ENCODE measurements around the gene TRIP10. TPM values are rescaled to one million over a fixed set of nuclear protein-coding genes. Genes with fewer than 3 reads are reported as not detected.
A peak's percentile ranks its signal among the peaks of the same experiment; 100 is the strongest.

Gene TRIP10
- total RNA-seq, 2 donors from 2014 or later, result 37.0 to 74.2 TPM

DNA sequence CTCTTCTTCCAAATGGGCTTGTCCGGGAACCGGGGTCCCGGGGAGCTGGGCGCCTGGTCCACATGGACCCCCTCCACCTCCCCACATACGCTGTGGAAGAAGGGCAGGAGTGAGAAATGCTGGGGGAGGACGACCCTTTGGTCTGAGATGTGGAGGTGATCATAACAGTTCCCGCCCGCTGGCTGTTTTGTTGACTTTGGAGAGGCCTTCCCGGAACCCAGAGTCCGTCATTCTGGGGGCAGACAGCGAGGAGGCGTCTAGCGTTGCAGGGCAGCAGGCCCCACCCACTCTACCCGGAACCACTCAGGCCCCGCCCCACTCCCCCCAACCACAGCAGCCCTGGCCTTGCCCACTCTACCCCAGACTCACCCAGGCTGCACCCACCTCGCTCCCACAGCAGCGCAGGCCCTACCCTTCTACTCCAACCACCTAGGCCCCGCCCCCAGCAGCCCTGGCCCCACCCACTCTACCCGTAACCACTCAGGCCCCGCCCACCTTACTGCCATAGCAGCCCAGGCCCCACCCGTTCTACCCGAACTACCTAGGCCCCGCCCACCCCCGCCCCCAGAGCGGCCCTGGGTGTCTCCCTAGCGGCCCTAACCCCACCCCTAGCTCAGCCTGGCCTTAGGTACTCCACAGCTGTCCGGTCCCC lies 9.2 kb upstream of the TRIP10 start:
- intact Hi-C loops (cut with DNase I), result loop anchor here (10.0 kb wide), 1 partner anchor 195 kb away; the partner anchor contains the start of gene TNFSF9
- peak overlapping the region; percentile 6 to 32 for H3K4me3 ChIP-seq
- H3K27me3 ChIP-seq (replicated peaks; ENCODE audit: insufficient read depth), result no peaks in the 10 kb centered on the region
- TF ChIP-seq POLR2A (IDR thresholded peaks at IDR 0.05) (peak; percentile 64), POLR2AphosphoS5 (IDR thresholded peaks at IDR 0.05) (peak; percentile 71), CTCF (IDR thresholded peaks at IDR 0.05) (no peak)
- H3K27ac ChIP-seq, result peak overlapping the region; percentile 75 to 78
- peaks cover 0 to 7% of the 10 kb centered on the region in 2 donors for H3K36me3 ChIP-seq
- H3K9me3 ChIP-seq, result no peaks in the 10 kb centered on the region
- no peaks in the 10 kb centered on the region for H3K4me1 ChIP-seq (replicated peaks)
- DNase-seq (ENCODE audit: low spot score), result peak; percentile 94
- WGBS, result 55% methylated on average over 27 of the region's 27 CpGs

DNA sequence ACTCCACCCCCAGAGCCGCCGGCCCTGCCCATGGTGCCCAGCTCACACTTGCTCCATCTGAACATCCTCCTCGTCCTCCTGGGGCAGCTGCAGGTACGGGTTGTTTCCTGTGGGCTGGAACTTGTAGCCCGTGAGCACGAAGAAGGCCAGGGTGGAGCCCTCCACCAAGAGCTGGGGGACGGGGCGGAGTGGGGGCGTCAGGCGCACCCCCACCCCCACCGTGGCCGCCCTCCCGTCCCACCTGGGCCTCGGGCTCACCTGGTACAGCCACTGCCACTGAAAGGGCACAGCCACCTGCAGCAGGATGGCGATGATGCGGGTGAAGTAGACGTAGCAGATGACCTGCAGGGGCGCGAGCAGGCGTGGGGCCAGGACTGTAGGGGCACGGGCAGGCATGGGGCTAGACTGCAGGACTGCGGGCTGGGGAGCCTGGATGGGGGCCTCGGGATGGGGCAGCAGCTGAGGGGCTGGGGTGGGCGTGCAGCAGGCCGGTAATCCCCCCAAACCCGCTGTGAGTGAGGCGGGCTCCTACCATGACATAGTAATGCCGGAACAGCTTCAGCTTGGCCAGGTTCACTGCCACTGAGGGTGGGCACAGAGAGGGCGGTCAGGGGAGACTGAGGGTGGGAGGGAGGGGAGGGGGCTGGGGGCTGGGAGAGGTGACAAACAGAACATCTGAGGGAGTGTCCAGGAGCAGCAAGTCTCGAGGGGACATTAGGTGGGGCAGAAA lies 8.4 kb upstream of the TRIP10 start:
- WGBS, result 88% methylated on average over 17 of the region's 30 CpGs
- no peaks in the 10 kb centered on the region for H3K27me3 ChIP-seq (replicated peaks; ENCODE audit: insufficient read depth)
- H3K36me3 ChIP-seq, result peaks cover 0 to 7% of the 10 kb centered on the region in 2 donors
- peak overlapping the region in 1 of 2 donors; percentile 32 for H3K4me3 ChIP-seq
- peaks cover 8% of the 10 kb centered on the region for H3K4me1 ChIP-seq (replicated peaks)
- no peaks in the 10 kb centered on the region for H3K9me3 ChIP-seq
- H3K27ac ChIP-seq, result peak overlapping the region; percentile 75 to 78
- no peak for DNase-seq (ENCODE audit: low spot score)
- intact Hi-C loops (cut with DNase I), result loop anchor here (10.0 kb wide), 1 partner anchor 196 kb away; the partner anchor contains the start of gene TNFSF9
- TF ChIP-seq CTCF (IDR thresholded peaks at IDR 0.05), result no peak
- TF ChIP-seq POLR2A (IDR thresholded peaks at IDR 0.05), result no peak
- no peak for TF ChIP-seq POLR2AphosphoS5 (IDR thresholded peaks at IDR 0.05)

DNA sequence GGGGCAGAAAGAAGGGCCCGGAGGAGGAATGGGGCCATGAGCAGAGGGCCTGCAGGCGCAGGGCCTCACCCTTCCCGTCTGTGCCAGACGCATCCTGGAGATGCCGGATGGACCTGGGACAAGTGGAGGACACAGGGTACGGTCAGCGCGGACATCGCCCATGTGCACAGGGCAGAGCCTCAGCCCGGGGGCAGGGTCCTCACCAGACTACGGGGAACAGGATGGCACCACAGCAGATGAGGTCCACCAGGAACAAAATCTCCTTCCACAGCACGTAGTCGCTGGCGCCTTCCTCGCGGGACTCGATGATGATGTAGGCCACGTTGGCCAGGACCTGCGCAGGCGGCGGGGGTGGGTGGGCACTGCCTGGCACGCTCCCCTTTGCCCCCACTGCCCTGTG lies 7.7 kb upstream of the TRIP10 start:
- peaks cover 0 to 7% of the 10 kb centered on the region in 2 donors for H3K36me3 ChIP-seq
- H3K4me1 ChIP-seq (replicated peaks), result peaks cover 8% of the 10 kb centered on the region
- intact Hi-C loops (cut with DNase I), result loop anchor here (10.0 kb wide), 1 partner anchor 197 kb away; the partner anchor contains the start of gene TNFSF9
- TF ChIP-seq POLR2A (IDR thresholded peaks at IDR 0.05) (no peak), POLR2AphosphoS5 (IDR thresholded peaks at IDR 0.05) (no peak), CTCF (IDR thresholded peaks at IDR 0.05) (no peak)
- H3K4me3 ChIP-seq, result no peak overlapping the region
- DNase-seq (ENCODE audit: low spot score), result no peak
- 95% methylated on average over 22 of the region's 22 CpGs for WGBS
- H3K27me3 ChIP-seq (replicated peaks; ENCODE audit: insufficient read depth), result no peaks in the 10 kb centered on the region
- no peaks in the 10 kb centered on the region for H3K9me3 ChIP-seq
- H3K27ac ChIP-seq, result peak overlapping the region in 1 of 2 donors; percentile 78

- Histone ChIP-seq H3K27me3 (replicated peaks; ENCODE audit: insufficient read depth) (no peaks in the 10 kb centered on the region), H3K4me1 (replicated peaks) (peaks cover 8% of the 10 kb centered on the region), H3K4me3 (no peak overlapping the region), H3K9me3 (no peaks in the 10 kb centered on the region), H3K36me3 (peaks cover 0 to 7% of the 10 kb centered on the region in 2 donors), H3K27ac (no peak overlapping the region)
- 96% methylated on average over 20 of the region's 21 CpGs for WGBS
- TF ChIP-seq POLR2AphosphoS5 (IDR thresholded peaks at IDR 0.05), result no peak
- no peak for TF ChIP-seq CTCF (IDR thresholded peaks at IDR 0.05)
- no peak for DNase-seq (ENCODE audit: low spot score)
- intact Hi-C loops (cut with DNase I), result loop anchor here (10.0 kb wide), 1 partner anchor 198 kb away; the partner anchor contains the start of gene TNFSF9
These were observed 6.6 kb upstream of the TRIP10 start for GRCh38 chr19:6732803-6733337.
